ENCODE measurements around the gene P4HA1. TPM values are rescaled to one million over a fixed set of nuclear protein-coding genes. Genes with fewer than 3 reads are reported as not detected.

The P4HA1 gene
- 10 to 100 TPM; 29.8 to 30.5 TPM for total RNA-seq

DNA sequence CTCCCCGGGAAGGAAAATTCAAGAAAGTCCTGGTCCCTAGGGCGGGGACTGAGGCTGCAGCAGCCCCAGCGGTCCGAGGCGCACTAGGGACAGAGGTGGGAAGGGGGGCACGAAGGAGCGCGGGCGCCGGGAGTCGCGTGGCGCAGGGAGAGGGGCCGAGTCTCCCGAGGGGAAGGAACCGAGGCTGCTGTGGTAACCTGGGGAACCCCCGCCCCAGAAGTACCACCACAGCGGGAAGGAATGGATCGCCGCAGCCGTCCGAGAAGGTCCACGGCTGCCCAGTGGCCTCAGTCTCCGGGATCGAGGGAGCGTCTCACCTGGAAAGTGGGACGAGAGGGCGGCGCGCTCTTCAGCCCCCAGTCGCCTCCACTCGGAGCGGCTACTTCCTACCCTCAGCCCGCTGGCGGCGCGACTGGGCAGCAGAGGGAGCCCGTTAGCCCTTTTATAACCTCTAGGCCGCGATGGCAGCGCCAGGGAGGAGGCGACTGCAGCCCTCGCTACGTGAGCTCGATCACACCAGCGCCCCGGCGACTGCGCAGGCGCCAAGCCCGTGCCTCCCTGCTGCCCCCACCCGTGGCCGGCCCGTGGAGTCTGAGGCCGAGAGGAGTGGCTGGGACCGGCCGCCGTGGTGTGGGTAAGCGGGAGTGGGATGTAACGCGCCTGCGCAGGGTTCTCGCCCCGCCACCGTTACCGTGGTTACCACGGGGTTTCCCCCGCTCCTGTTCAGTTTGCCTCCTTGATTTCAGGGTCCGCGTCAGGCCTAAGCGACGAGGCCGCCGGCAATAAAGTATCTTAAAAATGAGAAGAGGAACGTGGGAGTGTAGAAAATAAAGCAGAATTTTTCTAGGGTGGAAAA, at the start of gene P4HA1:
P4HA1 (minus strand) TSS at position 418 of the 856 bp plus-strand sequence. CDS start 21,983 bp downstream, outside the sequence.
- Mint-ChIP-seq H3K27ac (peak within 1 kb of the TSS; percentile 89), H3K4me1 (peaks cover 33% of the 10 kb centered on the region), H3K36me3 (peaks cover 6% of the 10 kb centered on the region), H3K9me3 (ENCODE audit: low read depth) (no peaks in the 10 kb centered on the region), H3K4me3 (peak within 1 kb of the TSS; percentile 93), H3K27me3 (no peaks in the 10 kb centered on the region)
- peak; percentile 99 for DNase-seq
- CTCF ChIA-PET: interaction anchor here (0.5 to 6.6 kb wide), 29 partner anchors 13 to 732 kb away, joined by 3 to 51 read pairs (median 4); partner anchors contain the start of genes DNAJC9, ECD, FAM149B1 and MRPS16
- peak; percentile 91 for ATAC-seq

DNA sequence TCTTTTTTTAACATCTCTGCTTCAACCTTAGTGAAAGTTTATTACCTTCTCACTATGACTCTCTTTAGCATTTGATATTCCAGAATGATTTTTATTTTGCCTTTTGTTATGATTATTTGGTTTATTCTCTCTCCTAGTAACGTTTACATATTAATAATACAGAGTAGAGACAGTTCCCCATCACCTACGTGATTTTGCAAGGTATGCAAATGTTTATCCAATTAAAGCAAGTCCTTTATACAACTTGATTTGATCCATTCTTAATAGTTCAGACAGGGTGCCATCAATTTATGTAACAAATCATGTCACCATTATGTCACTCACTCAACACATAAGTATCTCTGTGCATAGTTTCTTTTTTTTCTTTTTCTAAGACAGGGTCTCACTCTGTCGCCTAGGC, 44.9 kb upstream of the P4HA1 start:
- H3K4me3 Mint-ChIP-seq: no peak overlapping the region
- CTCF ChIA-PET: interaction anchor here (1.1 kb wide), 1 partner anchor 18 kb away, joined by 3 read pairs; no protein-coding TSS in a partner anchor
- H3K36me3 Mint-ChIP-seq: peaks cover 42% of the 10 kb centered on the region
- no peaks in the 10 kb centered on the region for H3K27me3 Mint-ChIP-seq
- H3K9me3 Mint-ChIP-seq (ENCODE audit: low read depth): no peaks in the 10 kb centered on the region
- ATAC-seq (no peak), DNase-seq (no peak)
- H3K27ac Mint-ChIP-seq: no peak overlapping the region
- H3K4me1 Mint-ChIP-seq: peaks cover 4% of the 10 kb centered on the region

GRCh38 chr10:73139251-73139650, 42.6 kb upstream of the P4HA1 start:
- H3K4me1 Mint-ChIP-seq: peaks cover 6% of the 10 kb centered on the region
- ATAC-seq (no peak), DNase-seq (no peak)
- no peaks in the 10 kb centered on the region for H3K9me3 Mint-ChIP-seq (ENCODE audit: low read depth)
- H3K27ac Mint-ChIP-seq: no peak overlapping the region
- no peaks in the 10 kb centered on the region for H3K27me3 Mint-ChIP-seq
- H3K4me3 Mint-ChIP-seq: no peak overlapping the region
- CTCF ChIA-PET: interaction anchor here (0.7 to 1.0 kb wide), 2 partner anchors 43 to 422 kb away, joined by 3 read pairs; partner anchors contain the start of gene P4HA1
- peaks cover 52% of the 10 kb centered on the region for H3K36me3 Mint-ChIP-seq

GRCh38 chr10:73136627-73137026, 40.0 kb upstream of the P4HA1 start:
- H3K27me3 Mint-ChIP-seq: no peaks in the 10 kb centered on the region
- H3K36me3 Mint-ChIP-seq: peaks cover 53% of the 10 kb centered on the region
- DNase-seq (no peak), ATAC-seq (no peak)
- no peaks in the 10 kb centered on the region for H3K9me3 Mint-ChIP-seq (ENCODE audit: low read depth)
- no peak overlapping the region for H3K27ac Mint-ChIP-seq
- CTCF ChIA-PET: interaction anchor here (0.6 to 1.3 kb wide), 3 partner anchors 22 to 53 kb away, joined by 3 to 5 read pairs (median 3); no protein-coding TSS in a partner anchor
- H3K4me1 Mint-ChIP-seq: peaks cover 6% of the 10 kb centered on the region
- H3K4me3 Mint-ChIP-seq: no peak overlapping the region

- H3K27me3 Mint-ChIP-seq: no peaks in the 10 kb centered on the region
- peaks cover 6% of the 10 kb centered on the region for H3K4me1 Mint-ChIP-seq
- no peak overlapping the region for H3K27ac Mint-ChIP-seq
- DNase-seq (no peak), ATAC-seq (no peak)
- H3K9me3 Mint-ChIP-seq (ENCODE audit: low read depth): no peaks in the 10 kb centered on the region
- CTCF ChIA-PET: interaction anchor here (1.0 kb wide), 1 partner anchor 10 kb away, joined by 3 read pairs; no protein-coding TSS in a partner anchor
- H3K4me3 Mint-ChIP-seq: no peak overlapping the region
- peaks cover 54% of the 10 kb centered on the region for H3K36me3 Mint-ChIP-seq
These were observed 38.1 kb upstream of the P4HA1 start for GRCh38 chr10:73134727-73135126.

GRCh38 chr10:73131913-73132686, 35.4 kb upstream of the P4HA1 start:
- Mint-ChIP-seq H3K36me3 (peaks cover 45% of the 10 kb centered on the region), H3K27me3 (no peaks in the 10 kb centered on the region), H3K4me3 (no peak overlapping the region), H3K27ac (no peak overlapping the region), H3K4me1 (peaks cover 3% of the 10 kb centered on the region), H3K9me3 (ENCODE audit: low read depth) (no peaks in the 10 kb centered on the region)
- CTCF ChIA-PET: interaction anchor here (1.4 kb wide), 1 partner anchor 27 kb away, joined by 6 read pairs; no protein-coding TSS in a partner anchor
- DNase-seq (no peak), ATAC-seq (no peak)

DNA sequence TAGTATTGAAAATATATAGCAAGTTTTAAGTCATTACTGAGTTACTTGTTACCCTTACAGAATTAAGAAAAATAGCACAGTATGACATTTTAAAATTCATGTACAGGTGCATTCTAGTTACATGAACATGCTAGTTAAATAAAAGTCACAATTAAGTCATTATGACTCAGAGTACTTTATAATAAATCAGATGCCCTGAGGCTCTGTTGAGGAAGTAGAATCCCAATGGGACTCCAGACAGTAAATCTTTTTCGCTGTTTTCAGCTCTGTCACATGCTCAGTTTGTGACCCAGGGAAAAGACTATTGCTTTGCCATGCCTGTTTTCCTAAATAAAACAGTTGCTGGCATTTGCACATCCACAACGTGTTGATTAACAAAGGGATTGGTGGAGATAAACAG, 34.6 kb upstream of the P4HA1 start:
- H3K36me3 Mint-ChIP-seq: peaks cover 40% of the 10 kb centered on the region
- H3K27me3 Mint-ChIP-seq: no peaks in the 10 kb centered on the region
- H3K9me3 Mint-ChIP-seq (ENCODE audit: low read depth): no peaks in the 10 kb centered on the region
- ATAC-seq (no peak), DNase-seq (no peak)
- peaks cover 1% of the 10 kb centered on the region for H3K4me1 Mint-ChIP-seq
- H3K27ac Mint-ChIP-seq: no peak overlapping the region
- CTCF ChIA-PET: no interaction called here
- H3K4me3 Mint-ChIP-seq: no peak overlapping the region

DNA sequence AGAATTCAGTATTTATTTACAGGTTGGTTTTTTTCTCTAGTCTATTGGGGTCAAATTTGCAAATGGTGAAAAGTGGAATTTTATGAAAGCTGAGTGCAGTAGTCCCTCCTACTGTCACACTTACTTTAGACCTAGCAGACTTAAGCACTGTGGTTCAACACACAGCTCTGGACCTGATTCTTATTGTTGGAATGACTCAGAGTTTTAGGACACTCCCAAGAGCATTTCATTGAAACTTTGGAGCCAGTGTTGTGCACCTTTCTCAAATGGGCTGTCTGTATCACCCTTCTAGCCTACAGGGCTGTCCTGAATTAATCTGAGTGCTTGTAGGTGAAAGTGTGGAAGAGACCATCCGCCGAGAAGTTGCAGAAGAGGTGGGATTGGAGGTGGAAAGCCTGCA, 29.7 kb upstream of the P4HA1 start:
- peaks cover 14% of the 10 kb centered on the region for H3K36me3 Mint-ChIP-seq
- no peak overlapping the region for H3K4me3 Mint-ChIP-seq
- H3K27me3 Mint-ChIP-seq: no peaks in the 10 kb centered on the region
- ATAC-seq (no peak), DNase-seq (no peak)
- no peak overlapping the region for H3K27ac Mint-ChIP-seq
- CTCF ChIA-PET: no interaction called here
- no peaks in the 10 kb centered on the region for H3K4me1 Mint-ChIP-seq
- no peaks in the 10 kb centered on the region for H3K9me3 Mint-ChIP-seq (ENCODE audit: low read depth)

DNA sequence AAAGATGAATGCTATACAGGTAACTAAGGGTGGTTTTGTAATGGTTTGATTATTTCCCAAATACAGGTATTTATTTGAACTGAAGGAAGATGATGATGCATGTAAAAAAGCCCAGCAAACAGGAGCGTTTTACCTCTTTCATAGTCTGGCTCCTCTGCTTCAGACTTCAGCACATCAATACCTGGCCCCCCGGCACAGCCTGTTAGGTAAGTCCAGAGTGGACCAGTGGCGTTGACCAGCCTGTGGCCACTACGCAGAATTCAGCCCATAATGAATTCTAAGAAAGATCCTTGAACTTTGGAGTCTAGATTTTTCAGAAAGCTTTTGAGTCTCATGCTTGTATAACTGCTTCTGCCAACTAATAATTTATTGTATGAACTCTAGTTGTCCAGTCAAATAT, 23.3 kb upstream of the P4HA1 start:
- Mint-ChIP-seq H3K4me1 (peaks cover 2% of the 10 kb centered on the region), H3K4me3 (no peak overlapping the region), H3K27me3 (no peaks in the 10 kb centered on the region), H3K27ac (peak overlapping the region; percentile 3), H3K9me3 (ENCODE audit: low read depth) (no peaks in the 10 kb centered on the region), H3K36me3 (peaks cover 11% of the 10 kb centered on the region)
- DNase-seq: no peak
- CTCF ChIA-PET: interaction anchor here (1.2 to 1.3 kb wide), 2 partner anchors 24 to 39 kb away, joined by 3 to 4 read pairs; no protein-coding TSS in a partner anchor
- no peak for ATAC-seq

- no peak for DNase-seq
- no peaks in the 10 kb centered on the region for H3K9me3 Mint-ChIP-seq (ENCODE audit: low read depth)
- no peaks in the 10 kb centered on the region for H3K27me3 Mint-ChIP-seq
- peaks cover 11% of the 10 kb centered on the region for H3K36me3 Mint-ChIP-seq
- CTCF ChIA-PET: interaction anchor here (1.2 to 1.3 kb wide), 2 partner anchors 24 to 40 kb away, joined by 3 to 4 read pairs; no protein-coding TSS in a partner anchor
- H3K27ac Mint-ChIP-seq: peak overlapping the region; percentile 3
- ATAC-seq: no peak
- H3K4me3 Mint-ChIP-seq: no peak overlapping the region
- H3K4me1 Mint-ChIP-seq: peaks cover 2% of the 10 kb centered on the region
These were observed 22.8 kb upstream of the P4HA1 start for GRCh38 chr10:73119457-73119856.

- Mint-ChIP-seq H3K36me3 (peaks cover 8% of the 10 kb centered on the region), H3K4me3 (no peak overlapping the region), H3K4me1 (peaks cover 2% of the 10 kb centered on the region), H3K9me3 (ENCODE audit: low read depth) (no peaks in the 10 kb centered on the region), H3K27ac (no peak overlapping the region), H3K27me3 (no peaks in the 10 kb centered on the region)
- no peak for ATAC-seq
- no peak for DNase-seq
- CTCF ChIA-PET: no interaction called here
These were observed 21.5 kb upstream of the P4HA1 start for GRCh38 chr10:73117976-73118743.

DNA sequence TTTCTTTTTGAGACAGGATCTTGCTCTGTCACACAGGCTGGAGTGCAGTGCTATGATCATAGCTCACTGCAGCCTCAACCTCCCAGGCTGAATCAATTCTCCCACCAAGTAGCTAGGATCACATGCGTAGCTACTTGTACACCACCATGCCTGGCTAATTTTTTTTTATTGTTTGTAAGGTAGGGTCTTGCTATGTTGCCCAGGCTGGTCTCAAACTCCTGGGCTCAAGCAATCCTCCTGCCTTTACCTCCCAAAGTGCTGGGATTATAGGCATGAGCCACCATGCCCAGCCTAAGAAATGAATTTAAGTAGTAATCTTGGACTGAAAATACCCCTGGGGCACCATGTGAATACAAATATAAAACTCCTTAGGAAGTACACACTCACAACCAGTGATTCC, 19.4 kb upstream of the P4HA1 start:
- H3K27ac Mint-ChIP-seq: no peak overlapping the region
- H3K4me1 Mint-ChIP-seq: peaks cover 7% of the 10 kb centered on the region
- H3K4me3 Mint-ChIP-seq: no peak overlapping the region
- H3K36me3 Mint-ChIP-seq: peaks cover 9% of the 10 kb centered on the region
- H3K27me3 Mint-ChIP-seq: no peaks in the 10 kb centered on the region
- ATAC-seq (no peak), DNase-seq (no peak)
- no peaks in the 10 kb centered on the region for H3K9me3 Mint-ChIP-seq (ENCODE audit: low read depth)
- CTCF ChIA-PET: interaction anchor here (1.4 kb wide), 1 partner anchor 19 kb away, joined by 3 read pairs; the partner anchor contains the start of gene P4HA1
